NCI-H460 (cell line): ENCODE results near the gene VRTN. TPM values are rescaled to one million over a fixed set of nuclear protein-coding genes. Genes with fewer than 3 reads are reported as not detected.

Experiments used
- DNase-seq: peaks from one replicate; pipeline ENCODE4 v3.0.0-alpha.2; 2016; ENCODE audit warnings: low read depth; ENCODE audit errors: extremely low read depth
- total RNA-seq: library from RNA; depleted of rRNA; stranded (reverse); fragments of >200 nt; shearing (Covaris generic); gene quantifications from 2 replicates; pipeline ENCODE4 v1.2.3, GENCODE V29; 2014

Gene VRTN
- total RNA-seq, 1 experiment from 2014 or later: not detected

- DNase-seq: no peak
These were observed 43.2 kb downstream of the VRTN start for GRCh38 chr14:74391479-74391878.

- no peak for DNase-seq
These were observed 44.6 kb downstream of the VRTN start for GRCh38 chr14:74392616-74393570.

GRCh38 chr14:74394549-74394948 lies 46.3 kb downstream of the VRTN start:
- DNase-seq: no peak

- no peak for DNase-seq
These were observed 46.8 kb downstream of the VRTN start for GRCh38 chr14:74395094-74395493.

- no peak for DNase-seq
These were observed 51.9 kb downstream of the VRTN start for GRCh38 chr14:74400031-74400685.

GRCh38 chr14:74400919-74401503 lies 52.7 kb downstream of the VRTN start:
- no peak for DNase-seq

DNA sequence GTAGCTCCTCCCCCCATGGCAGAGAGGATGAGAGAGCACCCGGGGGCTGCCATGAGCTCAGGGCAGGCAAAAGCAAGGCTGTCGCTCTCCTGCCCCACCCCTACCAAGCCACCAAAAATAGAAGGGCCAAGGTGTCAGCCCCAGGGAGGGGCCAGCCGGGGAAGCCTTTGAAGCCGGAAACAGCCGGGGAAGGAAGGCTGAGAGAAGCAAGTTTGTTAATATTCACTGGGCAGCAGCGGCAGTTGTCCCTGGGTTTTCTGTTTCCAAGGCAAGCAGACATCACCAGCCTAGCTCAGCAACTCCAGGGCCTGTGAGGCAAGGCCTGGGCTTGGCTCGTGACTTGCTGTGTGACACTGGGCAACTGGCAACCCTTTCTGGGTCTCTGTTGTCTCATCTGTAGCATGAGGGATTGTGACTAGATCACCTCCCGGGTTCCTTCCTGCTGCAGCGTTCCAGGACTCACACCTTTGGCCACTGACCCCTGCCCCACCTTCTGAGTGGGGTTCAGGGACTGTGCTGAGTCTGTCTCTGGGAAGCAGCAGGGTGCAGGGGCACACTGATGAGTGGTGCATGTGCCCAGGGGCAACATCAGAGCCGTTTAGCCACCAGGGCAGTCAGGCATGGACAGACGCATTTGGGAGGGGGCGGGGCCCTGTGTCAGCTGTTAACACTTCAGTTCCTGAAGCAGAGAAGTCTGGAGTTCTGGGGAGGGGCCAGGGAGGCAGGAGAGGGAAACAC lies 53.4 kb downstream of the VRTN start:
- DNase-seq: no peak

GRCh38 chr14:74402401-74403251 lies 54.4 kb downstream of the VRTN start:
- no peak for DNase-seq

GRCh38 chr14:74403619-74404417 lies 55.5 kb downstream of the VRTN start:
- DNase-seq: no peak

DNA sequence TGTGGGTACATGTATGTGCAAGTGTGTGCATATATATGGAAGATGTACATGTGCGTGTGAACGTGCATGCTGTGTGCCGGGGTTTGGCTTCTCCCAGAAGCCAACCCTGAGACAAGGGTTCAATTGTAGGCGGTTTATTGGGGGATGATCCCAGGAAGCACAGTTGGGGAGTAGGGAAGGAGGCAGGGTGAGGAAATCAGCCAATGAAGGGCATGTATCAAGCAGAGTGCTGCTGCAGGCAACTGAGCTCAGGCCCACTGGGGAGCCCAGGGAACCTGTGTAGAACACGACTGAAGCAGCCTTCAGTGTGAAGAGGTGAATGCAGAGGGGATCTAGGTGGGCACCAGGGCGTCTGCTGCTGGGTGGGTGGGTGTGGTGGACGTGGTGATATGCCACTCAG lies 56.2 kb downstream of the VRTN start:
- DNase-seq: no peak

GRCh38 chr14:74405663-74406062 lies 57.4 kb downstream of the VRTN start:
- no peak for DNase-seq

- DNase-seq: no peak
These were observed 58.9 kb downstream of the VRTN start for GRCh38 chr14:74407021-74407800.

- no peak for DNase-seq
These were observed 59.5 kb downstream of the VRTN start for GRCh38 chr14:74407801-74408154.

- DNase-seq: no peak
These were observed 60.6 kb downstream of the VRTN start for GRCh38 chr14:74408870-74409269.

DNA sequence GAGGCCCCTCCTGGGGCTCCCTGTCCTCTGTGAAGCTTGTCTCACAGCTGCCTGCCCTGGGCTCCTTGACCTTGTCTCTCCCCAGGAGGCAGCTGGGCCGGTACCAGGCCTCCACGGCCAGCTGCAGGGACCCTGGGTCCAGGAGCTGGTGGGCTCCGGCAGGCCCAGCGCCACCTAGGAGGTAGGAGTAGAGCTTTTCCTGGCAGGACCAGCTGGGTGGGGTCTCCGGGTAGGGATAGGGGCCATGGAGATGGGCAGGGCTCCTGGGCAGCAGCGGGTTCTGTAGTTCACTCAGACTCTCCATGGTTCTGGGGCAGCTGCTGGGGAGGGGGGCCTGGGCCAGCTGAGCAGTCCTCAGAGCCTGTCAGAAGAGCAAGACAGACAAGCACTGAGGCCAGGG lies 61.2 kb downstream of the VRTN start:
- no peak for DNase-seq
